ENCODE data around the gene HSPA1B. TPM values are rescaled to one million over a fixed set of nuclear protein-coding genes. Genes with fewer than 3 reads are reported as not detected.
"Not testable (repeated sequence)": the region's sequence is repeated elsewhere in the genome, so short reads cannot be mapped to it uniquely, and the experiment has no call there.

Gene HSPA1B
- total RNA-seq, 1 experiment from 2014 or later, result 147 TPM

- ChIA-PET POLR2A (no interaction called here), CTCF (interaction anchor here (0.5 to 1.5 kb wide), 2 partner anchors 15 to 17 kb away, joined by 3 to 5 read pairs; partner anchors contain the start of gene LSM2)
- H3K27me3 ChIP-seq (ENCODE audit: control insufficient read depth, insufficient read depth, low read length), result no peaks in the 10 kb centered on the region
- H3K36me3 ChIP-seq (ENCODE audit: control insufficient read depth, insufficient read depth, low read length), result peaks cover 14% of the 10 kb centered on the region
- no peaks in the 10 kb centered on the region for H3K9me3 ChIP-seq (ENCODE audit: control insufficient read depth, insufficient read depth, low read depth, low read length)
- TF ChIP-seq POLR2AphosphoS5 (IDR thresholded peaks at IDR 0.05; ENCODE audit: low read depth, low read length) (no peak), TCF7L2 (IDR thresholded peaks at IDR 0.05; ENCODE audit: low read depth, low read length) (no peak), SIN3A (IDR thresholded peaks at IDR 0.05; ENCODE audit: borderline replicate concordance, insufficient read depth, low read depth, low read length) (no peak)
- TF ChIP-seq, protein P1, sequence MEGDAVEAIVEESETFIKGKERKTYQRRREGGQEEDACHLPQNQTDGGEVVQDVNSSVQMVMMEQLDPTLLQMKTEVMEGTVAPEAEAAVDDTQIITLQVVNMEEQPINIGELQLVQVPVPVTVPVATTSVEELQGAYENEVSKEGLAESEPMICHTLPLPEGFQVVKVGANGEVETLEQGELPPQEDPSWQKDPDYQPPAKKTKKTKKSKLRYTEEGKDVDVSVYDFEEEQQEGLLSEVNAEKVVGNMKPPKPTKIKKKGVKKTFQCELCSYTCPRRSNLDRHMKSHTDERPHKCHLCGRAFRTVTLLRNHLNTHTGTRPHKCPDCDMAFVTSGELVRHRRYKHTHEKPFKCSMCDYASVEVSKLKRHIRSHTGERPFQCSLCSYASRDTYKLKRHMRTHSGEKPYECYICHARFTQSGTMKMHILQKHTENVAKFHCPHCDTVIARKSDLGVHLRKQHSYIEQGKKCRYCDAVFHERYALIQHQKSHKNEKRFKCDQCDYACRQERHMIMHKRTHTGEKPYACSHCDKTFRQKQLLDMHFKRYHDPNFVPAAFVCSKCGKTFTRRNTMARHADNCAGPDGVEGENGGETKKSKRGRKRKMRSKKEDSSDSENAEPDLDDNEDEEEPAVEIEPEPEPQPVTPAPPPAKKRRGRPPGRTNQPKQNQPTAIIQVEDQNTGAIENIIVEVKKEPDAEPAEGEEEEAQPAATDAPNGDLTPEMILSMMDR (IDR thresholded peaks at IDR 0.05), result no peak
- TF ChIP-seq, protein P2, sequence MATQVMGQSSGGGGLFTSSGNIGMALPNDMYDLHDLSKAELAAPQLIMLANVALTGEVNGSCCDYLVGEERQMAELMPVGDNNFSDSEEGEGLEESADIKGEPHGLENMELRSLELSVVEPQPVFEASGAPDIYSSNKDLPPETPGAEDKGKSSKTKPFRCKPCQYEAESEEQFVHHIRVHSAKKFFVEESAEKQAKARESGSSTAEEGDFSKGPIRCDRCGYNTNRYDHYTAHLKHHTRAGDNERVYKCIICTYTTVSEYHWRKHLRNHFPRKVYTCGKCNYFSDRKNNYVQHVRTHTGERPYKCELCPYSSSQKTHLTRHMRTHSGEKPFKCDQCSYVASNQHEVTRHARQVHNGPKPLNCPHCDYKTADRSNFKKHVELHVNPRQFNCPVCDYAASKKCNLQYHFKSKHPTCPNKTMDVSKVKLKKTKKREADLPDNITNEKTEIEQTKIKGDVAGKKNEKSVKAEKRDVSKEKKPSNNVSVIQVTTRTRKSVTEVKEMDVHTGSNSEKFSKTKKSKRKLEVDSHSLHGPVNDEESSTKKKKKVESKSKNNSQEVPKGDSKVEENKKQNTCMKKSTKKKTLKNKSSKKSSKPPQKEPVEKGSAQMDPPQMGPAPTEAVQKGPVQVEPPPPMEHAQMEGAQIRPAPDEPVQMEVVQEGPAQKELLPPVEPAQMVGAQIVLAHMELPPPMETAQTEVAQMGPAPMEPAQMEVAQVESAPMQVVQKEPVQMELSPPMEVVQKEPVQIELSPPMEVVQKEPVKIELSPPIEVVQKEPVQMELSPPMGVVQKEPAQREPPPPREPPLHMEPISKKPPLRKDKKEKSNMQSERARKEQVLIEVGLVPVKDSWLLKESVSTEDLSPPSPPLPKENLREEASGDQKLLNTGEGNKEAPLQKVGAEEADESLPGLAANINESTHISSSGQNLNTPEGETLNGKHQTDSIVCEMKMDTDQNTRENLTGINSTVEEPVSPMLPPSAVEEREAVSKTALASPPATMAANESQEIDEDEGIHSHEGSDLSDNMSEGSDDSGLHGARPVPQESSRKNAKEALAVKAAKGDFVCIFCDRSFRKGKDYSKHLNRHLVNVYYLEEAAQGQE (IDR thresholded peaks at IDR 0.05; ENCODE audit: insufficient read depth in 1 of 2, low read depth in 2 of 2, low read length in 1 of 2), result no peak
- H3K27ac ChIP-seq (ENCODE audit: low read length), result peak overlapping the region; percentile 99
- in situ Hi-C loops (cut with HindIII; ENCODE audit: low pct_unique_long_range_greater_than_20kb, low sequenced_read_pairs) (no loop called here), intact Hi-C loops (cut with micrococcal nuclease; ENCODE audit: unreplicated experiment) (no loop called here)
- no peak for DNase-seq (ENCODE audit: low read depth, low spot score)
- H3K4me1 ChIP-seq (ENCODE audit: control insufficient read depth, insufficient read depth, low read length), result peaks cover 21% of the 10 kb centered on the region
- no peak for ATAC-seq
- 0 out of 4 replicates have a peak overlapping the region, but pooled peaks of 1 of the 2 experiments have one; percentile 99 for H3K4me3 ChIP-seq (ENCODE audit: low read depth in 2 of 2, low read length in 2 of 2)
- no TSS peak for BruUV-seq (replicated peaks)
Observed at GRCh38 chr6:31792090-31792374, 35.5 kb upstream of the HSPA1B start.

GRCh38 chr6:31792761-31793171 is 34.8 kb upstream of the HSPA1B start:
- Histone ChIP-seq H3K36me3 (ENCODE audit: control insufficient read depth, insufficient read depth, low read length) (peaks cover 14% of the 10 kb centered on the region), H3K9me3 (ENCODE audit: control insufficient read depth, insufficient read depth, low read depth, low read length) (no peaks in the 10 kb centered on the region), H3K4me1 (ENCODE audit: control insufficient read depth, insufficient read depth, low read length) (peaks cover 21% of the 10 kb centered on the region), H3K27me3 (ENCODE audit: control insufficient read depth, insufficient read depth, low read length) (no peaks in the 10 kb centered on the region), H3K4me3 (ENCODE audit: low read depth in 2 of 2, low read length in 2 of 2) (peak overlapping the region; percentile 92 to 99), H3K27ac (ENCODE audit: low read length) (peak overlapping the region; percentile 99)
- BruUV-seq (replicated peaks), result no TSS peak
- ChIA-PET CTCF (no interaction called here), POLR2A (interaction anchor here (0.6 kb wide), 2 partner anchors 35 to 63 kb away, joined by 3 to 5 read pairs; partner anchors contain the start of gene HSPA1B)
- in situ Hi-C loops (cut with HindIII; ENCODE audit: low pct_unique_long_range_greater_than_20kb, low sequenced_read_pairs), result no loop called here
- DNase-seq (ENCODE audit: low read depth, low spot score) (no peak), ATAC-seq (peak; percentile 34)
- TF ChIP-seq, protein P1 (IDR thresholded peaks at IDR 0.05), result no peak
- TF ChIP-seq TCF7L2 (IDR thresholded peaks at IDR 0.05; ENCODE audit: low read depth, low read length), result no peak
- TF ChIP-seq POLR2AphosphoS5 (IDR thresholded peaks at IDR 0.05; ENCODE audit: low read depth, low read length), result no peak
- TF ChIP-seq, protein P2 (IDR thresholded peaks at IDR 0.05; ENCODE audit: insufficient read depth in 1 of 2, low read depth in 2 of 2, low read length in 1 of 2), result no peak
- TF ChIP-seq SIN3A (IDR thresholded peaks at IDR 0.05; ENCODE audit: borderline replicate concordance, insufficient read depth, low read depth, low read length), result 0 out of 2 replicates have a peak, but pooled peaks have one; percentile 22
- intact Hi-C loops (cut with micrococcal nuclease; ENCODE audit: unreplicated experiment), result no loop called here

DNA sequence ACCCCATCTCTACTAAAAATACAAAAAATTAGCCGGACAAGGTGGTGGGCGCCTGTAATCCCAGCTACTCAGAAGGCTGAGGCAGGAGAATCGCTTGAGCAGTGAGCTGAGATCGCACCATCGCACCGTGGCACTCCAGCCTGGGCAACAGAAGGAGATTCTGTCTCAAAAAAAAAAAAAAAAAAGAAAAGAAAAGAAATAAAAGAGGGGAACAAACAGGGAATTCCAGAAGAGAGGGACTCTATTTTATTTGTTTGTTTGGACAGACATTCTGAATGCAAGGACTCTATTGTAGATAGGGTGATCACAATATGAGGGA is 33.7 kb upstream of the HSPA1B start:
- intact Hi-C loops (cut with micrococcal nuclease; ENCODE audit: unreplicated experiment), result not testable (repeated sequence)

More for the DNA sequence above, 33.7 kb upstream of the HSPA1B start:
- BruUV-seq (replicated peaks); DNase-seq (ENCODE audit: low read depth, low spot score); CTCF ChIA-PET; H3K27me3 ChIP-seq (ENCODE audit: control insufficient read depth, insufficient read depth, low read length); ATAC-seq; H3K9me3 ChIP-seq (ENCODE audit: control insufficient read depth, insufficient read depth, low read depth, low read length); in situ Hi-C loops (cut with HindIII; ENCODE audit: low pct_unique_long_range_greater_than_20kb, low sequenced_read_pairs): not testable (repeated sequence)
- Histone ChIP-seq H3K4me3 (ENCODE audit: low read depth in 2 of 2, low read length in 2 of 2) (peak overlapping the region; percentile 92 to 99), H3K36me3 (ENCODE audit: control insufficient read depth, insufficient read depth, low read length) (peaks cover 13% of the 10 kb centered on the region), H3K27ac (ENCODE audit: low read length) (peak overlapping the region; percentile 99), H3K4me1 (ENCODE audit: control insufficient read depth, insufficient read depth, low read length) (peaks cover 21% of the 10 kb centered on the region)
- POLR2A ChIA-PET, result interaction anchor here (0.7 kb wide), 1 partner anchor 40 kb away, joined by 6 read pairs; no protein-coding TSS in a partner anchor

All from Panc1 (cell line).